ENCODE data around the gene TRAPPC12.

Gene TRAPPC12

DNA sequence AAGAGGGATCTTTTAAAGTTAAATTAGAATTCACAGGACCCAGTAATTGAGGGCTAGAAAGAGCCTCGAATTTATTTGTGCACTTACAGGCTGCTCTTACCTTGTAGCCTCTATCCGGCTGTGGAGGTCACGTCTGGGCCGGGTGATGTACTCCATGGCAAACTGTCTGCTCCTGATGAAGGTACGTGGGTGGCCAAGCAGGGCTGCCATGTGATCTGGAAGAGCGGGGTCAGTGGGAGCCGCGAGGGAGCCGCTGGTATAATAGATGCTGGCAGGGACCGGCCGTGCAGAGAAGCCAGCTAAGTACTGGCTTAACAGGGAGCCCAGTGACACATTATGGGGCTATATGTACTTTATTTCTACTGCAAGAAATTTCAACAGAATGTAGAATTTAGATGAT is 80.7 kb downstream of the TRAPPC12 start:
- DNase-seq: no peak
- Histone ChIP-seq H3K4me3 (ENCODE audit: low read depth, low read length) (no peak overlapping the region), H3K27ac (no peak overlapping the region), H3K9me3 (ENCODE audit: severe bottlenecking) (no peaks in the 10 kb centered on the region), H3K27me3 (ENCODE audit: insufficient read depth, low read depth, severe bottlenecking) (no peaks in the 10 kb centered on the region), H3K36me3 (peaks cover 20% of the 10 kb centered on the region)
- TF ChIP-seq, protein P1, sequence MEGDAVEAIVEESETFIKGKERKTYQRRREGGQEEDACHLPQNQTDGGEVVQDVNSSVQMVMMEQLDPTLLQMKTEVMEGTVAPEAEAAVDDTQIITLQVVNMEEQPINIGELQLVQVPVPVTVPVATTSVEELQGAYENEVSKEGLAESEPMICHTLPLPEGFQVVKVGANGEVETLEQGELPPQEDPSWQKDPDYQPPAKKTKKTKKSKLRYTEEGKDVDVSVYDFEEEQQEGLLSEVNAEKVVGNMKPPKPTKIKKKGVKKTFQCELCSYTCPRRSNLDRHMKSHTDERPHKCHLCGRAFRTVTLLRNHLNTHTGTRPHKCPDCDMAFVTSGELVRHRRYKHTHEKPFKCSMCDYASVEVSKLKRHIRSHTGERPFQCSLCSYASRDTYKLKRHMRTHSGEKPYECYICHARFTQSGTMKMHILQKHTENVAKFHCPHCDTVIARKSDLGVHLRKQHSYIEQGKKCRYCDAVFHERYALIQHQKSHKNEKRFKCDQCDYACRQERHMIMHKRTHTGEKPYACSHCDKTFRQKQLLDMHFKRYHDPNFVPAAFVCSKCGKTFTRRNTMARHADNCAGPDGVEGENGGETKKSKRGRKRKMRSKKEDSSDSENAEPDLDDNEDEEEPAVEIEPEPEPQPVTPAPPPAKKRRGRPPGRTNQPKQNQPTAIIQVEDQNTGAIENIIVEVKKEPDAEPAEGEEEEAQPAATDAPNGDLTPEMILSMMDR (IDR thresholded peaks at IDR 0.05; ENCODE audit: low read depth, low read length): no peak

DNA sequence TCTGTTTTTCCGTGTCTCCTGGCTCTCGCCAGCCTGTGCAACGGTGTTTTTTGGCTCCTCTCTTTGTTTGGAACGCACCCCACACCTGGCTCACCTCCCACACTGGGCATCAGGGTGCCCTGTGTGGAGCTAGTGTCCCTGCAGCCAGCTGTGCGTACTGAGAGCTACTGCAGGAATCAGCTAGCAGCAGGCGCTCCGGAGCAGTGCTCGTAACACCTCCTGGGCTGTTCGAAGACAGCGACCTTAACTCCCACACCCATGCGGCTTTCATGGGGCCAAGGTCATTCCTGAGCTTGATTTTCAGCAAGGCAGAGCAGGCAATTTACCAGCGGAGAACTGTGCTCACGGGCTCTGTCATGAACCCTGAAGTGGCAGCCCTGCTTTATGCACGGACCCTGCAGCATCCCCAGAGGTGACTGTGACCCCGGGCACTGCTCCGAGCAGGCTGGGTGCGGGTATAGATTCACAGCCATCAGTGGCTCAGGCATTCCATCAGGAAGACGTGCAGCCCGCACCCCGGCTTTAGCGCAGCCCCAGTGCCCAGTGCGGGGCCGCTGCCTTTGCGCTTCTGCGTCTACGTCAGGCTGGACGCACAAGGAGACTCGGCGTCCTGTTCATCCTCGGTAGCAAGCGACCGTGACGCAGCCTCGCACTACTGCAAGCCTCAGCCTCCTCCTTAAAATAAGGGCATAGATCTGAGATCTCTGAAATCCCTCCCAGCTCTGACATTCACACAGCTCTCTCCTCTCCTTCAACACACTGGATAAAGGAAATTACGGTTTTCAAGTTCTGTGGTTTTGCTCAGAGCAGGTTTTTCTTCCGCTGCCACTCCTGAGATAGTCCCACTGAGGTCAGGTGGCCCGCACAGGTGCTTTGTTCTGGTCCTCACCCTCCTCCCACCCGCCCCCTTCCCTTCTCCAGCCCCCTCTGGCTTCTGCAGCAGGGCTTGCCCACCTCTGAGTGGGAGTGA is 81.6 kb downstream of the TRAPPC12 start:
- Histone ChIP-seq H3K27ac (no peak overlapping the region), H3K36me3 (peaks cover 18% of the 10 kb centered on the region), H3K9me3 (ENCODE audit: severe bottlenecking) (no peaks in the 10 kb centered on the region), H3K4me3 (ENCODE audit: low read depth, low read length) (no peak overlapping the region), H3K27me3 (ENCODE audit: insufficient read depth, low read depth, severe bottlenecking) (no peaks in the 10 kb centered on the region)
- DNase-seq: no peak
- TF ChIP-seq, protein P1 (IDR thresholded peaks at IDR 0.05; ENCODE audit: low read depth, low read length): no peak

DNA sequence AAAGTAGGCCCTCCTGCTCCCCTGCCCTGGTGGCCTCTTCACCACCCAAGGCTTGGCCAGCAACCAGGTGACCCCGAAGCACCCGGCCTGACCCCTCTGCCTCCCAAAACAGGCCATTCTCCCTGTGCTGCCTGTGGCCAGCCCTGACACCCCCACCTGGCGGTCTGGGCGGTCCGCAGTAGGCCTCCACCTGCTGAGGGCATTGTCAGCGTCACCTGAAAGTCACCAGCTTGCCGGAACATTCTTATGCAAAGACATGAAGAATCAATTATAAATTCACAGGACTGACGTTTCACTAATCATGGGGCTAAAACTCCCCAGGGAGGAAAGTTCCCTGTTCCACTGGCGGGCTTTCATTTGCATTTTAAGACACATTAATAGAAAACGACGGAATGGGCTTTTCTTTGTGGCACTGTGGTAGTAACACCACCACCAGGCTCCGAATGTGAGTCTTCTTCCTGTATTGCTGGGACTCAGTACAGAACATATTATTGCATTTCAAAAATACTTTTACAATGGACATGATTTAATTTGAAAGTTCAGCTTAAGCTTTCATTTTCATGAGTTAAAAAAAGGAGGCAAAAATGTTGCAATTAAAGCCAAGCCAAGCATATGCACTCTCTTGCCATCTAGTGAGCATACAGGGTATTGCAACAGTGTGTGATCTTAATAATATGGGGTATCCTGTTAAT is 82.5 kb downstream of the TRAPPC12 start:
- H3K36me3 ChIP-seq: peaks cover 9% of the 10 kb centered on the region
- DNase-seq: peak; percentile 45
- H3K27me3 ChIP-seq (ENCODE audit: insufficient read depth, low read depth, severe bottlenecking): no peaks in the 10 kb centered on the region

DNA sequence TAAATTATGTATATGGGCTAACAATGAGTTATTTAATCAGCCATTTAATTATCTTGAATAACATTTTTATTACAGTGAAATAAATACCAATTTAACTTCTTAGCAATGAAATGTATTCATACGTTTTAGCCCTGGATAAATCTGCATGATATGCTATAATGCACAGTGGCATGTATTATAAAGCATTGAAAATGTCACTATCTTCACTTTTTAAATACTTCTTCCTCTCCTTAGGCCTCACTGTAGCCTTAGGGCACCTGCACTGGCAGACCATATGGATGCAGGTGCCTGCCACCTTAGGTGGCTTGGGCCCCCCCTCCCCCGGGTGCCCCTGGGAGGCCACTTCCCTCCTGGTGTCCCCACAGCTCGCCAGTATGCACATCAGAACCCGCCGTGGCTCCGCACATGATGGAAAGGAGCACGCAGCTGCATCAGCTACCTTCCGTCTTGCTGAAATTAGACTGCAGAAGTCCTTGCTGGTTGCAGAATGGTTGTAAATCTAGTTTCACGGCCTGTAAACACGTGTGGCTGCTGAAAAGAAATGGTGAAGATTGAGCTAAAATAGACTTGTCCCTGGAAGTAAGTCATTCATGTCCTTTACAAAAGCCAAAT is 83.1 kb downstream of the TRAPPC12 start:
- no peak for DNase-seq
- TF ChIP-seq, protein P1 (IDR thresholded peaks at IDR 0.05; ENCODE audit: low read depth, low read length): no peak
- Histone ChIP-seq H3K36me3 (peaks cover 11% of the 10 kb centered on the region), H3K27me3 (ENCODE audit: insufficient read depth, low read depth, severe bottlenecking) (no peaks in the 10 kb centered on the region), H3K27ac (no peak overlapping the region), H3K4me3 (ENCODE audit: low read depth, low read length) (no peak overlapping the region), H3K9me3 (ENCODE audit: severe bottlenecking) (no peaks in the 10 kb centered on the region)

More for the DNA sequence above, 82.5 kb downstream of the TRAPPC12 start:
- TF ChIP-seq, protein P1 (IDR thresholded peaks at IDR 0.05; ENCODE audit: low read depth, low read length): peak; percentile 69
- Histone ChIP-seq H3K27ac (no peak overlapping the region), H3K9me3 (ENCODE audit: severe bottlenecking) (no peaks in the 10 kb centered on the region), H3K4me3 (ENCODE audit: low read depth, low read length) (no peak overlapping the region)

DNA sequence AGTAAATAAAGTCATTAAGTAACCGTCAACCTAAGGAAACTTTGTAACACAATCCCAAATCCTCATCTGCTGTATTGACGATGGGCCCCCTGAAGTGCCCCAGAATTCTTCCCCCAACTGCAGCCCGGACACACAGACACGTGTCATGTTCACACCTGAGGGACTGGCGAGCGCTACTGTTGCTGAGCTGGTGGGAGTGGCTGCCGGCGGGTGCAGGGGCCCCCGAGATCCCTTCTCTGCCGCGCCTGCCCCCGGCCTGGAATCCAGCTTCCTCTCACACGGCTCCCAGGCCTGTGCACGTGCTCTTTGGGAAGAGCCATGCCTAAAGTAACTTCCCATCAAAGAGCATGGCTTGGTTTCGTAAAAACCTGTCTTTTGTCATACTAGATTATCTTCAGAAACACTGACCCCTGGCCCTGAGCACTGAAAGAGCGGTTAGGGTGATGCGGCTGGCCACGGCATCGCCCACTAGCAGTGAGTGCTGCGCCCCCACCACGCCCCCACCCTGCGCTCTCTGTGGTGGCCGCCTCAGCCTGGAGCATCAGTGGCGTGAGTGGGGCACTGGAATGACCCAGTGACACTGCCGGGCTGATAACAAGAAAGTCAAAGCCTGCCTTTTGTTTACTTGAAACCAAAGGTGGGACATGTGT is 83.8 kb downstream of the TRAPPC12 start:
- TF ChIP-seq, protein P1 (IDR thresholded peaks at IDR 0.05; ENCODE audit: low read depth, low read length): no peak
- no peaks in the 10 kb centered on the region for H3K9me3 ChIP-seq (ENCODE audit: severe bottlenecking)
- H3K4me3 ChIP-seq (ENCODE audit: low read depth, low read length): no peak overlapping the region
- no peaks in the 10 kb centered on the region for H3K27me3 ChIP-seq (ENCODE audit: insufficient read depth, low read depth, severe bottlenecking)
- no peak overlapping the region for H3K27ac ChIP-seq
- H3K36me3 ChIP-seq: peaks cover 14% of the 10 kb centered on the region
- no peak for DNase-seq

Measured in WERI-Rb-1 (cell line).